Activated gamma-delta T cell treated with Interleukin-2 at 50 U/mL for 16 hours (primary cell): ENCODE measurements around the gene PCOLCE2.
A peak's percentile ranks its signal among the peaks of the same experiment; 100 is the strongest.

Source experiments
- DNase-seq: peaks from one replicate; pipeline ENCODE4 v3.0.0-alpha.2; 2020

PCOLCE2 gene

DNA sequence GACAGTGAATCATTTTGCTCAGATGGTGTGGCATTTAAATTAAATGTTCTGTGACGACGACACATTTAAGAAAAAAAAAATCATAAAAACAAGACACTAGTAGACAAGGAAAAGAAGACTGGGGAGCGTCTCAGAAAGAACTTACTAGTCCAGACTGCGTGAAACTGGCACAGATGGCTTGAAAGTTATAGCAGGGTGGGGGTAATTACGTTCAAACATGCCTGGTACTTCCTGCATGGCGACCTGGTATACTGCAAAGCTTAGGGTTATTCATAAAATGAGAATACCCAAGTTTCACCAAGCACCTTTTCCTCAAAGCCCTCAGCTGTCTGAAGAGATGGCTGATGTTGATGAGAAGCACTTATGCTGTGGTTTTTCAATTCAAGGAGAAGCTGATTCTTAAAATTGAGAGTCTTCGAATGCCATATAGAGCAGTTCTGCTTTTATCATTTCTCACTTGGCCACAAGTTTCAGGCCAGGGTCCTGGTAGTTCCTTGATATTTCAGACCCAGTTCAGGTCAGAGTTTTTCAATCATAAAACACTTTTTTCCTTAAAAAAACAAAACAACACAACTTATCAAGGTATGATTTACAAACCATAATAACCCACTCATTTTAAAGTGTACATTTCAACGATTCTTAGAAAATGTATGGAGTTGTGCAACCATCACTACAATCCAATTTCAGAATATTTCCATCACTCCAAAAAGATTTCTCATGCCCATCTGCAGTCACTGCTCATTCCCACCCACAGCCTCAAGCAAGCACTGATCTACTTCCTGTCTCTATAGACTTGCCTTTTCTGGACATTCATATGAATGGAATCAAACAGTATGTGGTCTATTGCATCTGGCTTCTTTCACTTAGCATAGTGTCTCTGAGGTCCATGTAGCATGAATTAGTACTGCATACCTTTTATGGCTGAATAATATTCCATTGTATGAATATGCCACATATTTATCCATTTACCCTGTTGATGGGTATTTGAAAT lies 24.7 kb downstream of the PCOLCE2 start:
- DNase-seq: no peak

DNA sequence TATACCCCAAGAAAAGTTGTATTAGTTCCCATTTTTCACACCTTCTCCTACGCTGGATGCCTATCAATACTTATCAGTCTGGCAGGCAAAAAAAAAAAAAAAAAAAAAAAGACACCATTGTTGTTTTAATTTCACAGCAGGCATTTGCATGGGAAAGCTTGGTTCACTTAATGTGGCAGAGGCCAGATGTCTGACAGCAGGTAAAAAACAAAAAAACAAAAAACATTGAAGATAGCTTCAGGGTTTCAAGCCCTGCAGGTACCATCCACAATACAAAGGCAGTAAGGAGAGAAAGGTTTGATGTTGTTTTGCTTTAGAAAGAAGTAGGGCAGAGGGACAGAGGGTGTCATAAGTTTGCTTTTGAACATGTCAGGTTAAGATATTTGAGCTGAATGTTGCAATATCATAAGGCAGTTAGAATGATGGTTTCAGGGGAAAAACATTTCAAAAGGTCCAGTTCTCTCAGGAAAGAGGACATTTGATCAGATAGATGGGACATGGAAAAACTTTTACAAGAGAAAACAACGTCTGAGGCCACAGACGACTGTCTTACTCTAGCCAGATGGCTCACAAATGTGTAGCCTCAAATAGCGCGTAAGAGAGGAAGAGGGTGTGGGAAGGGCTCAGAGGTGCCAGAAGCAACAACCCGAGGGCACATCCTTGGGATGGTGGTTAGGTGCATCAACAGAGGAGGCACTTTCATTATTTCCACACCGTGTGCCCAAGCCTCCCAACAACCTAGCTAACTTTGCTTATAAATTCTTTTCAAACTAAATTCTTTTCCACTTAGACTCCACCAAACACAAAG lies 25.7 kb downstream of the PCOLCE2 start:
- DNase-seq: no peak

DNA sequence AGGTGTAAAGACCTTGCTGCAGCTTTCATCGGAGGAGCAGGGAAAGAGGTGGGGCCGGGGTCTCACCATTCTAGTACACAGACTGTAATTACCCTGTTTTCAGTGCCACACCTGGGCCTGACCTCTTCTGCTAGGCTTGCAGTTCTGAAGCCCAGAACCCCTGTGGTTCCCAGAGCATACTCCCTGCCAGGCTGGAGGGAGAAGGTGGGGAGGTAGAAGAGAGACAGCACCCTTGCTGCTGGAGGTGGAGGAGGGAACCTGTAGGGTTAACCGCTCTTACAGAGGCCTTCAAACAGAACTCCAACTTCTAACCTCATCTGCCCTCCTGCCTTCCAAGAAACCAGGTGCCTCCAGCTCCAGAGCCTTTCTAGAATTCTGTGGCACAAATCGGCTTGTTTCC lies 27.0 kb downstream of the PCOLCE2 start:
- no peak for DNase-seq

DNA sequence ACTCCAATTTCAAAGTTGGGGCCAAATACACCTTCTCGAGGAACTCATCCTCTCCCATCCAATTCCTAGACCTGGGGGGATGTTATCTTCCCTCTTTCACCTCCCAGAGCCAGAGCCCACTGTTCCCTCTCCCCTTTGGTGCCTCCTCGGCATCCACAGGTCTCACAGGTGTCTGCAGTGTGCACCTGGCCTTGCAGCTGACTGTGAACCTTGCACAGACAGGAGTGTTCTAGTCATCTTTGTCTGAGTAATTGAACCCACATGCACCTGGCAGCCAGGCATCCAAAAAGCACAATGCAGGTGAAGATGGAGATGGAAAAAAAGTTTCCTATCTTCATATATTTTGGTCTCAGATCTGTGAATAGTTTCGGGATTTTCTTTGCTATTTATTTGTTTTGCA lies 30.8 kb downstream of the PCOLCE2 start:
- DNase-seq: no peak

DNA sequence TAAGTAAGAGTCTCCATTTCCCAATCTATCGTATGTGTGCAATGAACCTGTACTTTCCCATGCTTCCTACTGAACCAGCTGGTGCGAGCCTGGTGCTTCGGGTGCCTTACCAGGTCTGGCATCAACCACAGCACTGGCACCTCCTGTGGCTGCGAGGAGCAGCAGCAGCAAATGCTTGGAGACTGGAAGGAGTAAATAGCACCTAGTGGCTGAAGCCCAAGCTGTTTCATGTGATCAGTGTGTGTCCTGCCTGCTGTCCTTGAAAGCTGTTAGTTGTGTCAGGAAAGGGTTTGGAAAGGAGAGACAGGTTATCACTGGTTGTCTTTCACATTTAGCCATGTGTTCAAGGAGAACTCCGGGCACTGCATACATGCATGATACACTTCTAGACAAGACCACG lies 31.8 kb downstream of the PCOLCE2 start:
- DNase-seq: no peak

DNA sequence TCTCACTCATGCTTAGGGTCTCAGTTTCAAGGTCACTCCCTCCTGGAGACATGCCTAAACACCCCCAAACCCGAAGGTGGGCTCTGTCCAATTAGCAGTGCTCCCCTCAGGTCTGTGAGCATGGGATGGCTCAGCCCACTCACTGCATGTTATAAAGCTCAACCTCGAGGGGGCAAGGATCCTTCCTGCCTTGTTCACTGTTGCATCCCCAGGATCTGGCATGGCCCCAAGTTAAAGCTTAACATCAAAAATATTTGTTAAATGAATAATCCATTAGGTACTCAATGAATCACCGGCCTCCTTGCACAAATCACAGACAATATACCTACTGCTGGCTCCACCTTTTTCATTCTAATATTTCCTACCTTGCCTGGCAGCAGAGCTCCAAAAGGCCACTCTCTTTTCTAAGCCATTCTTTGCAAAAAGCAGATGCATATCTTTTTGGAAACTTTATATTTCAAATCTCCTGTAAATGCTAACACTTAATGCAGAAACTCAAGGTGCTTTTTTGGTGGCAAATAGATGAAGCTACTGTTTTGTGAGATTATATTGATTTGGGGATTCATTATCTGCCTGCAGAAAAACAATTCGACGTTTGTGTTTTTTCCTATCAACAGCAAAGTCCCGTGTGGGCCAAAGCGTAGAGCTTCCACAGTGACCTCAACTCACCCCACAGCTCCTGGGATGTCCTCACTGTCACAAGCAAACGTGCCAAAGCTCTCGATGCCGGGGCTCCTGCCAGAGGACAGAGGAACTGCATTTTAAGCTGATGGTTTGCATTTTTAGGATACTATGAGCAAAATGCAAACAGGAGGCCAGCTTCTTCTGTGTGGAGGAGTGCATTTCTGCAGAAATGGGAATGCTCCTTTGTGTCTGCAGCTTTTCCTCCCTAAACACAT lies 35.4 kb downstream of the PCOLCE2 start:
- DNase-seq: no peak

DNA sequence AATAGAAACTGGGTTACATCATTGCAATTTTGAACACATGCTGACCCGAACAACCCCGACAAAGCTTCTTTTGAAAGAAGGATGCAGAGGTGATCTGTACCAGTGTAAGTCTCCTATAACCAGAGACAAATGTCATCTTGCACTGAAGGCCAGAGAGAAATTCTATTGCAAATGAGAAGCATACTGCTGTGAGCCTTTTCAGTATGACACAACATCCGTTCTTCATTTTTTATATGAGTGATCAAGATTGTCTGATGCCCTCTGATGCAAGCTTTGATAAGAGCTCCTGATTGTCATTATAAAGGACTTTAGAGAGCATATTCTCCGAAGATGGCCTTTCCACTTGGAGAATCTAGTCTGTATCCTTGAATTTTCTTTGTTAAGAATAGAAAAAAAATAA lies 36.9 kb downstream of the PCOLCE2 start:
- no peak for DNase-seq

DNA sequence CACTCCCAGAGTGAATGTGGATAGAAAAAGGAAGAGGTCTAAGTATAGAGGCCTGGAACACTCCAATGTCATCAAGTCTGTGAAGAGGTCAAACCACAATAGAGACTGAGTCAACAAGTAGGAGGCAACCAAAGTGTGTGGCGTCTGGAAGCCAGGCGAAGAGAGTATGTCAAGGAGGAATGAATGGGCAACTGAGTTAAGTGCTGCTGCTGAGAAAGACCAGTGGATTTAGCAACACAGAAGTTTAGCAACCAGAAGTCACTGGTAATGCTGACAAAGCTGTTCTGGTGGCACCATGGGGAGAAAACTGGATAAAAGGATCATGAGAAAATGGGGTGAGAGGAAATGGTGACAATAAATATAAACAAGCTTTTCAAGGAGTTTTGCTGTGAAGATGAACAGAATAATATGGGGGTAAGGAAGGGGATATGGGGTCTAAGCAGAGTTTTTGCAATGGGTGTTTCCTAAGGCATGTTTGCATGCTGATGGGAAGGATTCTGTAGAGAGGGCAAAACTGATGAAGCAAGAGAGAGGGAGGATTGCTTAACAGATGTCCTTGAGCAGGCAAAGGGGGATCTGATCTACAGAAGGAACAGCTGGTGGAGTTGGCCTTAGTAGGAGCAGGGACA lies 38.4 kb downstream of the PCOLCE2 start:
- DNase-seq: no peak

DNA sequence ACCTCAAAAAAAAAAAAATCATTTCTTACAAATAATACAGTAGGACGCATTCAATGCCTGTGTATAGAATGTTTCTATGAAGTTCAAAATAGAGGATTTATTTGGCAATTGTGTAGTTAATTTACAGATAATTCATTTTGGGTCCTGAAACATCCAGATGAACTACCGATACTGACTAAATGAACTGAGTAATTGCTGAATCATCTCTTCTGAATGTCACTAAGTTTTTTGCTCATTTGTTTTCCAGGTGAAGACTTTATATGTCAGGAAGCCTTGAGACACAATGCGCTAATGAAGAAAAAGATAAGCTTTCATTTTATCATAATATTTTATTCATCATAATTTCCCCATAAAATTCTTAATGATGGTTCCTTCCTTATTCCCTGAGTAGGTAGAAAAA lies 39.7 kb downstream of the PCOLCE2 start:
- DNase-seq: no peak

DNA sequence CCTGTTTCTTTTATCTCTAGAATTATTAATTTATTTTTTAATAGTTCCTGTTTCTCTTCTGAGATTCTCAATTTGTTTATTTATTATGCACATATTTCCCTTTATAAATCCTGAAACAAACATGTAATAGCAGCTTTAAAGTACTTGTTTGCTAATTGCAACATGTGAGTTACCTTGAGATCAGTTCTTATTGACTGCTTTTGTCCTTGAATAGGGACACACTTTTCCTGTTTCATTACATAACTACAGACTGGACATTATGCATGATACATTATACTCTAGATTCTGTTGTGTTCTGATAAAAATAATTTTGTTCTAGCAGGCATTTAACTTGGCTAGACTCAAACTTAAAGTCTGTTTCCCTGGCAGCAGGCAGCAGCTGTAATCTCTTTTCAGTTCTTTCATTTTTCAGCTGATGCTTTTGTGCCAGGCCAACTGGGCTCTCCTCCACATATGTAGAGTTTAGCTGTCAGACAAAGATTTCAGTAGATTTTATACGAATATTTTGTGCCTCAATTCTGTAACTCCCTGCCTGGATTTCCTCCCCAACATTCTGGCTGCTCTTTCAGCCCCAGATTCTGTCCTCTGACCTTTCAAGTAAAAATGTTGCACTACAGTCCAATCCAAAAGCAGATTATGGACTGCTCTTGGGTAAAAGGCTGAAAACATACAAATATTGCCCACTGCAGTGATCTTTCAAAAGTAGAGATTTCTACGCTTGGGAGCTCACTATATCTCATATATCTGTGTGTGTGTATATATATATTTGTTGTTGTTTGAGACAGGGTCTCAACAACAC lies 41.9 kb downstream of the PCOLCE2 start:
- no peak for DNase-seq

DNA sequence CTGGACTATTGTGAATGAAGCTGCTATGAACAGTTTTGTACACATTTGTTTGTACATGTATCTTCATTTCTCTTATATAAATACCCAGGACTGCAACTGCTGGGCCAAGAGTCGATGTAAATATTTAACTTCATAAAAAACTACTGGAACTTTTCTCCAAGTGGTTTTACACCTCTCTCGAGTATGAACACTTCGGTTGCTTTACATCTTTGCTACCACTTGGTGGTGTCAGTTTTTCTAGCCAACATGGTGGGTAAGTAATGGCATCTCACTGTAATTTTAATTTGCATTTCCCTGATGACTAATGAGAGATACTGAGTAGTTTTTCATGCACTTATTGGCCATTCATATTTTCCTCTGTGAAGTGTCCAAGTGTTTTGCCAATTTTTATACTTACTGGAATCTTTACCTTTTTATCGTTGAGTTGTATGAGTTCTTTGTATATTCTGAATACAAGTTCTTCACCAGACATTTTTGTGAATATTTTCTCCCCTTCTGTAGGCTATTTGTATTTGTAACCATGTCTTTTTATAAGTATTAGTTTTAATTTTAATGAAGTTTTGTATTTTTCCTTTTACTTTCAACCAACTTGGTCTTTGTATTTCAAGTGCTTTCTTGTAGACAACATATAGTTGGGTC lies 44.4 kb downstream of the PCOLCE2 start:
- no peak for DNase-seq

DNA sequence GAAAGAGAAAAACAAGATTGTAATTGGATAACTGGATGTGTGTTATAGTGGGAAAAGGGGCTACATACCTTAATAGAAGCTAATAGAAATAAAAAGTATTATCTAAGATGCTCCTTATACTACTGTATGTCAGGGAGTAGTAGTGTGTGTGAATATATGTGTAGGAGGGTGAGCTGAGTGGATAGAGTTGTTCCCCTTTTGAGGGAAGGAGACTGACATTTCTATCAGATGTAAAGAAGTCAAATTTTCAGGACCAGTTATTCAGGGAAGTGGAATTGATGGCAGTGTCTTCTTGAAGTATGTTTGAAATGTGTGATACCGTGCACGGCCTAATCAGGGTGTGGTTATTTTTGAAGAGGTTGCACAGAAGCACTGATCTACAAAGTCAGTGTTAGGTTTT lies 49.1 kb downstream of the PCOLCE2 start:
- no peak for DNase-seq

DNA sequence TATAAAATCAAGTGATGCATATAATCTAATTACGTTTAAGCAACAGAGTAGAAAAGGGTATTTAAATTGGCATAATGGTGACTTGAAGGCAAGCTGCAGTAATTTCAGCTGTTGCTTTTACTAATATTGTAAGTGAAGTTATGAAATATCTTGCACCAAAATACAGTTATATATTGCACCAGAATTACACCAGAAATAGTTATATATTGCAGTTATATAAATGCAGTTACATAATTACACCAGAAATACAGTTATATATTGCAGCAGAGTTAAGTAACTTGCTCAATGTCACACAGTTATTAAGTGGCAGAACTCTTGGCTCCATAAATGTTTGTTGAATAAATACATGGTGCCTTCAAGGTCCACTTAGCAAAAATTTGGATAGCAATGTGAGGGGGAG lies 51.4 kb downstream of the PCOLCE2 start:
- no peak for DNase-seq

DNA sequence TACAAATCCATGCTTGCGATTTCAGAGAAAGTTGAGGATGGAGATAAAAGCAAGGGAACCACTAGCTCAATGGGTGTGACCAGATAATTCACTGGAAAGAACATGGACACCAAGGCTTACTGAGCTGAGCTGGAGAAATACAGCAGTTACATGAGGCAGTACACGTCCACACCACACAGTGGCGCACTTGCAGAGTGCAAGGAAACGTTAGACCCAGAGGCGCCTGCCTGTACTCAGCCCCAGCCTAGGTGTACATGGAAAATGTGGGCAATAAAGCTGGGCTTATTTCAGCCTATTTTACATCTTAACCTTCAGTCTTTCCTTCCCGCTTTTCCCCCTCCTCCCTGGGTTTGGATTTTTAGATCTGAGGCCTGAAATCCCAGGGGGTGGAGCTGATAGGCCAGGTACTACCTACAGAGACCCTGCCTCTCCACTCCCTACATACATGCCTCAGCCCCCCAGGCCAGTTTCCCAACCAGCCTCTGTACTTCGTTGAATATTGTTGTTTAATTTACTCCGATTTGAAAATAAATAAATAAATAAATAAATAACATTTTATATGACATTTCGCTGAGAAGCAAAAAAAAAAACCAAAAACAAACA lies 60.1 kb downstream of the PCOLCE2 start:
- DNase-seq: peak; percentile 15

DNA sequence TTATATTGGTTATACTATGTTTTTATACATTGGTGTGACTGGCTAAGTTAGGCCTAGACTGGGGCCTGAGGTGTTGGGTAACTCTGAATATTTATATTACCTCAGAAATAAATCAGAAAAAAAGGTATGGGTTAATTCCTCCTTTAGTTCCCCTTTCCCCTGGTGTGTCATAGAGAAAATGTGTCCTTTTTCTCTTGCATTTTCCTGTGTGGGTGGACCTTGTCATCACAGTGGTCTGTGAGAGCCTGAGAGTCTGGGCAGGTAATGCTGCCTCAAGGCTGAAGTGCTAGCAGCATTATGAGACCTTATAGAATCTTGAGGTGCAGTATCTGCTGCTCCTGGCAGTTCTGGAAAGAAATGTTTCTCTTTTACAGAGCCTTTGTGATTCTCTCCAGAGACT lies 69.7 kb downstream of the PCOLCE2 start:
- no peak for DNase-seq

DNA sequence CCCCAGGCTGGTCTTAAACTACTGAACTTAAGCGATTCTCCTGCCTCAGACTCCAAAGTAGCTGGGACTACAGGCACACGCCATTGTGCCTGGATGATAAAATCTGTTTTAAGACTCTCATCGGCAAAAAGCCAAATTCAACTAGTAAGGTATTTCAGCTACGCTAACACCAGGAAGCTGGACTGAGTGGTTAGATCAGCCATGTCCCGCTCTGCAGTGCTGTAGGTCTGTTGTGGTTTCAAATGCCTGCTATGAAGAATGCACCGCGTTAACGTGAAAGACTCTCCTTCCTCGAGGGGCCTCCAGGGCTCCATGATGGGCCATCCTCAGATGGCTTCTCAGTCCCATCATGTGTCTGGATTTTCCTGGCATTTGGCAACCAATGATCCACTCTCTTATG lies 70.2 kb downstream of the PCOLCE2 start:
- DNase-seq: no peak

DNA sequence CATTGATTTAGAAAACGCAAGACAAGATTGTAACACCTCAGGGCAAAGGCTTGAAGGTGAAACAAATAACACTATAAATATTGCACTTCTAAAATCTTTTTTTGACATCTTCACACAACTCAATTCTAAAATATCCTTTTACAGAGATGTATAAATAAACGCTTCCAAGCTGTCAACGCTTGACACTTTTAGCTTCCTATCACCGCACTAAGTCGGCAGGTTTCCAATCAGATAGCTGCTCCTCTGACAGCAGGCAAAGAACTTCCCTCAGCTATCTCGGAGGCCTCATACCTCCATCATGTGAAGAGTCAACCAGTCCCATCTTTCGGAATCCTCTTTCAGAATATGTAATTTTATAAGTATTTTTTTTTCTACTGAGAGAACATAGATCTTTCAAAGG lies 71.0 kb downstream of the PCOLCE2 start:
- no peak for DNase-seq

DNA sequence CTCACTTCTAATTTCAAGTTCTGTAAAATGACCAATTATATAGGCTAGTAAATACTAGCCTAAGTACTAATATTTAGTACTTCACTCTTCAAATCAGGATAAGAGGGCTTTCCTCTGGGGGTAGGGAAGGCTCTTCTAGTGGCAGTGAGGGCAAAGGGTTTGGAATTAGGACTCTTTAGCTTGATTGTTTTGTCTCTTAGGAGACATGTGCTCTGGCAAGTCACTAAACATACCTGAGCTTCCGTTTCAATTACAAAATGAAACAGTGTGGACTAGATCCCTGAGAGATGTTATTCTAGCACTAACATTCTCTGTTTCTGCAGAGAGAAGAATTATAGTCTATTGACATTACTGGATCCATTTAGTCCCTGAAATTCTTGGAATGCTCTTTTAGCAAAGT lies 71.5 kb downstream of the PCOLCE2 start:
- DNase-seq: no peak

DNA sequence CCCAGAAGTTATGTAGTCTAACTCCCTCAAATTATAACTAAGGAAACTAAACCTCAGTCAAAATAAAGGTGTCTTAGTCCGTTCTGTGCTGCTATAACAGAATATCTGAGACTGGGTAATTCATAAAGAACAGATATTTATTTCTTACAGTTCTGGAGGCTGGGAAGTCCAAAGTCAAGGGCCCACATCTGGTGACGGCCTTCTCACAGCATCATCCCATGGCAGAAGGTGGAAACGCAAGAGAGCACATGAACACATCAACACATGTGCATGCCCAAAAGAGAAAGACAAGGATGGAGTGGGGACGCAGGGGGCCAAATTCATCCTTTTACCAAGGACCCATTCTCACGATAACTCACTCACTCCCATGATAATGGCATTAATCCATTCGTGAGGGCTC lies 73.1 kb downstream of the PCOLCE2 start:
- DNase-seq: no peak

DNA sequence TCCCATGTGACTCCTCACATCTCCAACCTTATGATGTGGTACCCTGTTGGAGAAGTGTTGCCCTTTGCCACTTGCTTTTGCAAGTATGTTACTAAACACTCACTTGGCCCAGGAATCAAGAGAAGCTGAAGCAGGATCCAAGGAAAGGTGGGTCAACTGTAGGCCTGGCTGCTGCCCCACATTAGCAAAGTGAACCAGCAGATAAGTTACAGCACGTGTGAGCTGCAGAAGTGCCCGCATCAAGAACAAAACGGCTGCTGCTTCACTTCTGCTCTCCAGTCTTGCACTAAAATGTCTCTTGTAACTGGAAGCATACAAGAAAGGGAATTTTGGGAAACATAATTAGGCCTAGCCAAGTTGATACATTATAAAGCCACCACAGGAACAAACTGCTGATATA lies 79.6 kb downstream of the PCOLCE2 start:
- no peak for DNase-seq
